ENCODE measurements around the gene TTLL8. TPM values are rescaled to one million over a fixed set of nuclear protein-coding genes. Genes with fewer than 3 reads are reported as not detected.

The TTLL8 gene
- total RNA-seq, 4 donors from 2014 or later = not detected

- DNase-seq (ENCODE audit: low spot score in 2 of 2) = no peak
- intact Hi-C loops (cut with DNase I; ENCODE audit: low total_unique reads) = no loop called here
- no peak overlapping the region for H3K4me3 ChIP-seq (ENCODE audit: low read depth, poor library complexity, severe bottlenecking)
- WGBS, 2 donors = 86% methylated on average over 36 of the region's 36 CpGs
- TF ChIP-seq POLR2A (IDR thresholded peaks at IDR 0.05) (no peak), CTCF (IDR thresholded peaks at IDR 0.05) (no peak)
Observed at GRCh38 chr22:50049299-50050195, 8.6 kb downstream of the TTLL8 start.

GRCh38 chr22:50048836-50049235 is 9.3 kb downstream of the TTLL8 start:
- no peak for DNase-seq (ENCODE audit: low spot score in 2 of 2)
- TF ChIP-seq CTCF (IDR thresholded peaks at IDR 0.05) (no peak), POLR2A (IDR thresholded peaks at IDR 0.05) (no peak)
- 82 to 85% methylated on average over 10 to 16 of the region's 17 CpGs for WGBS, 2 donors
- no peak overlapping the region for H3K4me3 ChIP-seq (ENCODE audit: low read depth, poor library complexity, severe bottlenecking)
- intact Hi-C loops (cut with DNase I; ENCODE audit: low total_unique reads) = no loop called here

- TF ChIP-seq POLR2A (IDR thresholded peaks at IDR 0.05) (no peak), CTCF (IDR thresholded peaks at IDR 0.05) (no peak)
- no peak for DNase-seq (ENCODE audit: low spot score in 2 of 2)
- 83 to 84% methylated on average over 12 of the region's 12 CpGs for WGBS, 2 donors
- intact Hi-C loops (cut with DNase I; ENCODE audit: low total_unique reads) = no loop called here
- no peak overlapping the region for H3K4me3 ChIP-seq (ENCODE audit: low read depth, poor library complexity, severe bottlenecking)
Observed at GRCh38 chr22:50048061-50048765, 9.9 kb downstream of the TTLL8 start.

- no peak overlapping the region for H3K4me3 ChIP-seq (ENCODE audit: low read depth, poor library complexity, severe bottlenecking)
- intact Hi-C loops (cut with DNase I; ENCODE audit: low total_unique reads) = no loop called here
- TF ChIP-seq CTCF (IDR thresholded peaks at IDR 0.05) (no peak), POLR2A (IDR thresholded peaks at IDR 0.05) (no peak)
- no peak for DNase-seq (ENCODE audit: low spot score in 2 of 2)
- WGBS, 2 donors = 88 to 89% methylated on average over 13 to 16 of the region's 16 CpGs
Observed at GRCh38 chr22:50047346-50047745, 10.8 kb downstream of the TTLL8 start.

GRCh38 chr22:50046481-50047245 is 11.4 kb downstream of the TTLL8 start:
- DNase-seq (ENCODE audit: low spot score in 2 of 2) = no peak
- 86 to 92% methylated on average over 15 to 27 of the region's 27 CpGs for WGBS, 2 donors

More at GRCh38 chr22:50046481-50047245, 11.4 kb downstream of the TTLL8 start:
- no peak overlapping the region for H3K4me3 ChIP-seq (ENCODE audit: low read depth, poor library complexity, severe bottlenecking)
- TF ChIP-seq CTCF (IDR thresholded peaks at IDR 0.05) = no peak
- no peak for TF ChIP-seq POLR2A (IDR thresholded peaks at IDR 0.05)
- intact Hi-C loops (cut with DNase I; ENCODE audit: low total_unique reads) = no loop called here

Measured in lower leg skin (tissue), 4 donors.